Prostate gland (tissue), 2 donors: ENCODE results near the gene NUAK2. TPM values are rescaled to one million over a fixed set of nuclear protein-coding genes. Genes with fewer than 3 reads are reported as not detected.

Experiments used
- DNase-seq: peaks from one replicate; pipeline ENCODE4 v3.0.0-alpha.2; 2019; ENCODE audit warnings: low spot score
- H3K27ac ChIP-seq, 2 donors: fragments of 200-600 bp; sonication (generic); 2 replicates each; pipeline ENCODE4 v1.5.1; 2017 to 2019
- H3K27me3 ChIP-seq: fragments of 200-600 bp; sonication (generic); replicated peaks from 2 replicates; pipeline ENCODE4 v1.5.1; 2019; ENCODE audit not compliant: insufficient read depth
- H3K36me3 ChIP-seq, 2 donors: fragments of 200-600 bp; sonication (generic); 1 replicate in 1 of 2; 2 replicates in 1 of 2; pipeline versions ENCODE4 v1.5.1 to v1.8.1; 2017 to 2019
- H3K4me1 ChIP-seq: fragments of 200-600 bp; sonication (generic); replicated peaks from 2 replicates; pipeline ENCODE4 v1.5.1; 2019
- H3K4me3 ChIP-seq, 2 donors: fragments of 200-600 bp; sonication (generic); 2 replicates each; pipeline ENCODE4 v1.5.1; 2017 to 2019
- H3K9me3 ChIP-seq: fragments of 200-600 bp; sonication (generic); 2 replicates; pipeline ENCODE4 v1.5.1; 2017
- CTCF ChIP-seq, 4 experiments: fragments of 200-600 bp in 2 of 4; fragments of 450-650 bp in 2 of 4; sonication (generic) in 2 of 4; IDR thresholded peaks; 1 replicate in 3 of 4; 2 replicates in 1 of 4; pipeline ENCODE4 v1.5.1; 2016 to 2019; ENCODE audit warnings: antibody characterized with exemption in 4 of 4, mild to moderate bottlenecking in 2 of 4, moderate library complexity in 2 of 4
- POLR2A ChIP-seq: fragments of 450-650 bp; IDR thresholded peaks from one replicate; pipeline ENCODE4 v1.6.1; 2016; ENCODE audit warnings: antibody characterized with exemption, mild to moderate bottlenecking
- POLR2AphosphoS5 ChIP-seq: sonication (generic); formaldehyde crosslinking; IDR thresholded peaks from one replicate; pipeline ENCODE4 v1.6.1; 2017; ENCODE audit warnings: antibody characterized with exemption
- WGBS: methylation state at CpG from one replicate; pipeline ENCODE4 v1.1.5; 2018; 5-methylcytosine and 5-hydroxymethylcytosine counted together
- intact Hi-C: fragments of 100-400 bp; cut with DNase I; formaldehyde crosslinking; loops from one replicate; pipeline ENCODE4 v1.14.2; 2022
- total RNA-seq, 2 donors: library from RNA; depleted of rRNA; stranded (reverse); fragments of >200 nt; gene quantifications; one replicate each; pipeline ENCODE4 v1.1.0, GENCODE V29; 2016

The NUAK2 gene
- total RNA-seq, 2 donors from 2014 or later: 3.7 to 20.0 TPM

GRCh38 chr1:205338011-205338410, 16.5 kb upstream of the NUAK2 start:
- WGBS: 70% methylated on average over 7 of the region's 7 CpGs
- no peak overlapping the region for H3K27ac ChIP-seq
- intact Hi-C loops: no loop called here
- H3K4me3 ChIP-seq: no peak overlapping the region
- H3K27me3 ChIP-seq: no peaks in the 10 kb centered on the region
- H3K36me3 ChIP-seq: no peaks in the 10 kb centered on the region
- TF ChIP-seq CTCF (IDR thresholded peaks at IDR 0.05): no peak
- no peak for TF ChIP-seq POLR2AphosphoS5
- TF ChIP-seq POLR2A: no peak
- no peaks in the 10 kb centered on the region for H3K4me1 ChIP-seq
- DNase-seq: no peak
- no peaks in the 10 kb centered on the region for H3K9me3 ChIP-seq

GRCh38 chr1:205337481-205337880, 15.9 kb upstream of the NUAK2 start:
- H3K9me3 ChIP-seq: no peaks in the 10 kb centered on the region
- WGBS: 72% methylated on average over 7 of the region's 7 CpGs
- DNase-seq: no peak
- no peak overlapping the region for H3K27ac ChIP-seq
- H3K4me3 ChIP-seq: no peak overlapping the region
- H3K36me3 ChIP-seq: no peaks in the 10 kb centered on the region
- no peak for TF ChIP-seq POLR2A
- no peak for TF ChIP-seq POLR2AphosphoS5
- no peak for TF ChIP-seq CTCF (IDR thresholded peaks at IDR 0.05)
- no peaks in the 10 kb centered on the region for H3K4me1 ChIP-seq
- H3K27me3 ChIP-seq: no peaks in the 10 kb centered on the region
- intact Hi-C loops: no loop called here

GRCh38 chr1:205335692-205336091, 14.1 kb upstream of the NUAK2 start:
- Histone ChIP-seq H3K4me1 (no peaks in the 10 kb centered on the region), H3K9me3 (no peaks in the 10 kb centered on the region), H3K27me3 (no peaks in the 10 kb centered on the region), H3K4me3 (no peak overlapping the region), H3K27ac (no peak overlapping the region), H3K36me3 (no peaks in the 10 kb centered on the region)
- DNase-seq: peak; percentile 57
- intact Hi-C loops: no loop called here
- TF ChIP-seq POLR2A (no peak), CTCF (IDR thresholded peaks at IDR 0.05) (peak; percentile 31 to 96 (median 78)), POLR2AphosphoS5 (peak; percentile 51)
- 5% methylated on average over 4 of the region's 4 CpGs for WGBS

GRCh38 chr1:205332015-205332791, 10.7 kb upstream of the NUAK2 start:
- Histone ChIP-seq H3K27ac (no peak overlapping the region), H3K27me3 (no peaks in the 10 kb centered on the region), H3K4me3 (no peak overlapping the region), H3K9me3 (no peaks in the 10 kb centered on the region), H3K4me1 (no peaks in the 10 kb centered on the region), H3K36me3 (no peaks in the 10 kb centered on the region)
- intact Hi-C loops: no loop called here
- DNase-seq: no peak
- 89% methylated on average over 11 of the region's 11 CpGs for WGBS
- TF ChIP-seq POLR2AphosphoS5 (no peak), CTCF (IDR thresholded peaks at IDR 0.05) (no peak), POLR2A (no peak)

GRCh38 chr1:205330150-205330549, 8.6 kb upstream of the NUAK2 start:
- intact Hi-C loops: no loop called here
- WGBS: 37% methylated on average over 2 of the region's 2 CpGs
- Histone ChIP-seq H3K36me3 (no peaks in the 10 kb centered on the region), H3K27me3 (no peaks in the 10 kb centered on the region), H3K27ac (no peak overlapping the region), H3K9me3 (no peaks in the 10 kb centered on the region), H3K4me1 (no peaks in the 10 kb centered on the region), H3K4me3 (no peak overlapping the region)
- TF ChIP-seq POLR2AphosphoS5 (no peak), CTCF (IDR thresholded peaks at IDR 0.05) (no peak), POLR2A (no peak)
- no peak for DNase-seq
